A673 (cell line): ENCODE measurements around the gene MBLAC2.

Experiments
- CTCF ChIP-seq: fragments of 300-800, 200-600 bp; sonication (generic); conservative IDR thresholded peaks from 2 replicates; pipeline ENCODE4 v1.5.1; 2017; ENCODE audit warnings: low read depth, mild to moderate bottlenecking, antibody characterized with exemption, low read length, moderate library complexity, mixed read lengths
- EZH2 ChIP-seq: fragments of 200-600 bp; sonication (generic); IDR thresholded peaks from 2 replicates; pipeline ENCODE4 v1.6.1; 2017; ENCODE audit warnings: borderline replicate concordance, low read depth, mild to moderate bottlenecking, mixed read lengths, antibody characterized with exemption, low read length; ENCODE audit not compliant: poor library complexity, severe bottlenecking

DNA sequence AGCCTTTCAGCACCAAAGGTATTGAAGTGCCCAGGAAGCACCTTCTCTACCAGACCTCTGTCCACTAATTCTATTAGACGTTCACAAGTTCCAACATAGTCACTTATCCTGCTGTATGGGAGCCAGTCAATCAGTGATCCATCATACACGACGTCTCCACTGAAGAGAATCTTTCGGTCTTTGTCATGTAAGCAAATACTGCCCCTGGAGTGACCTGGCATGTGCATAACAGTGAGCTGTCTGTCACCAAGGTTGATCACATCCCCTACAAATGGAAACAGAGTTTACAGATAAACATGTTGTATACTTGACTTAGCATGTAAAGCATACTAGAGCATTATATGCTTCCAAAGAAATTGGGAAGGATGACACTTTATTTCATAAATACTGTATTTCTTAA, 13.3 kb downstream of the MBLAC2 start:
- TF ChIP-seq CTCF: no peak
- no peak for TF ChIP-seq EZH2
